GM19240 (cell line): ENCODE results near the gene ITGA6.

Source experiments
- DNase-seq: peaks from one replicate; pipeline ENCODE4 v3.0.0; 2011; ENCODE audit warnings: low spot score; ENCODE audit not compliant: insufficient read length

ITGA6 gene

DNA sequence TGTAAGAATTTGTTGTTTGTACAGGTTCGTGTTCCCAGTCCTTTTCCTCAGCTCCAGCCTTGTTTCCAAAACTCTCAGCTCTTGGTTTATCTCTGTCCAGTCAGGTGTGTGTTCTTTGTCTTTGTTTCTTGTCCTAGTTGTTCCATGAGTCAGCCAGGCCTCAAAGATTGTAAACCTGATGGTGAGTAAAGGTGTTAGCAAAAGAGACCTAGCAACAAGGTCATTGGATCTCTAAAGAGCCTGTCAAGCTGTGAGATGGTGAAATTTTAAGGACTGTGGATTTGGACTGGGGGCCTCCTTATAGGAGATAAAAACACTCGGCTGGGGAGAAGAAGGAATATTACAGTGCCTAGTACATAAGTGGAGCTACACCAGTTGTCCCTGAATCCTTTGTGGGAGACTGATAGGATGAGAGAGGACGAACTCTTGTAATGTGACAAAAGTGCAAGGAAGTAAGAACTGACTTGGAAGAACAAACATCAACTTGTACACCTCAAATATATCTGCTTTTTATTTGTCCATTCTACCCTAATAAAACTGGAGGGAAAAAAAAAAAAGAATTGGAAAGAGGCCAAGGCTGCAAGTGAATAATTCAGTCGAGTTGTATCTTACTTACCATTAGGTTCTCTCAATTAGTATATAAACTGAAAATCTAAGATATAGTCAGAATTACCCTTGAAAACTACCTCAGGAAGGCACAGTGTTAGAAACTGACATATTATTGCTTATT lies 37.2 kb downstream of the ITGA6 start:
- no peak for DNase-seq

DNA sequence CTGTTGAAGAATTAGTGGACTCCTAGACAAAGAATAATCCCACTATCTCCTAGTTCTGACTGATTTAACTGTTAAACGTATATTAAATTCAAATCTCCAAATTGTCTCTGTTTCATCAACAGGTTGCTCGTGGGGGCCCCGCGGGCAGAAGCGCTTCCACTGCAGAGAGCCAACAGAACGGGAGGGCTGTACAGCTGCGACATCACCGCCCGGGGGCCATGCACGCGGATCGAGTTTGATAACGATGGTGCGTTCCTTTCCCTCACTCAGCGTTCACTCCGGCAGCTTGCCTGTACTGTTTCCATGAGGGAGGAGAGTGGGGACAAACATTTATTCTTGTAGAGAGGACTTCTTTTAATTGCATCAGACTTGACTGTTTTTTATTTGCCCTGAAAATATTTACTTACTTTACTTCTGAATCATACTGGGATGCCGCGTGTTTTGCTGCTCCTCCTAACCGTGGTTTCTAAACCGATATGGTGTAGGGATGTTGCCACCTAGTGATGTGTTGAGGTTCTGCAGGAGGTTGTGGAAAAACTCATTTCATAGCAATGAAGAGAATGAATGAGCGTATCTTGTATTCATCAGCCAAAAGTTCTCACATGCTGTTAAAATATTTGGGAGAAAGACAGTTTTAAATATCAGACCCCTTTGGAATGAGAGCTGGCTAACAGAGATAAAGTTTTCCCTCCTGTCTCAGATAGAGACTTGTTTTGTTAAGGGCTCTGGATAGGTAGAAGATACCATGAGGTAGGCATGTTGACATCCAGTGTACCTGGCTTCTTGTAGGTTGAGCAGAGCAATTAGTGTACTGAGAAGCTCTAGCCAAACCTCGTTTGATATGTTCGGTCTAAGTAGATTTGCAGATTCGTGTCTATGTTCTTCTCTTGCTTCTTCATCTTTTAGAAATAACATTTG lies 38.3 kb downstream of the ITGA6 start:
- DNase-seq: peak; percentile 10

- no peak for DNase-seq
Measured at GRCh38 chr2:172467382-172467781, 40.0 kb downstream of the ITGA6 start.

DNA sequence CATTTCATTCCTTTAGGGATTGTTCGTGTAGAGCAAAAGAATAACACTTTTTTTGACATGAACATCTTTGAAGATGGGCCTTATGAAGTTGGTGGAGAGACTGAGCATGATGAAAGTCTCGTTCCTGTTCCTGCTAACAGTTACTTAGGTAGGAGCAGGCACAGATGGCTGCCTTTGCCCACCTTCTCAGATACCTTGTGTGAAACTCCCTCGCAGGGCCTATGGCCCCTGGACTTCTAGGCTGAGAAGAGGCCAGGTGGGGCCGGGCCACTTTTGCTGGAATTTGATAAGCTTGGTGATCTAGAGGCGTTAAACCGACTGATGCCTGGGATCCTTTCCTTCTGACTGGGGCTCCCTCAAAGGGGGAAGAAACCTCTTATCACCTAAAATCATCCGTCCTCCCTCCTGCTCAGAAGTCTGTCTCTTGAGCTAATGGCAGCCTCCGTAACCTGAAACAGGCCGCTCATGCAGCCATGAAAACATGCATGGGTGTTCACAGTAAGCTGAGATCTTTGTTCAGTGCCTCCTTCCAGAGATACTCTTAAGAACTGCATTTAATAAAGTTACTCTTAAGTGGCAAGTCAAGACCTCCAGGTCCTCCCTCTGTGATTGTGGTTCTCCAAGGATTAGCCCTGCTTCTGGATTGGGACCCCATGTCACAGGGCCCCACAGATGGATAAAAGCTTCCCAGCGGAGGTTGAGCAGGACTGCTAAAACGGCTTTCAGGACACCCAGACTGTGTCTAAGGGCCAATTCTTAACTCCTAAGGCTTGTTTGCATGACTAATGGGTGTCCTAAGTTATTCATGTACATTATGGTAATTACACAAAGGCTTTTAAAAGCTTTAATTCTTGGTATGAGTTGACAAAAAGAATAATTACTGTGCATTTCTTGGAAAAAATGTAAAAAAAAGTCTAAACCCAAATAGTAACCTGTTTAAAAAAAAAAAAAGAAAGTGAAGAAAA lies 43.9 kb downstream of the ITGA6 start:
- no peak for DNase-seq

DNA sequence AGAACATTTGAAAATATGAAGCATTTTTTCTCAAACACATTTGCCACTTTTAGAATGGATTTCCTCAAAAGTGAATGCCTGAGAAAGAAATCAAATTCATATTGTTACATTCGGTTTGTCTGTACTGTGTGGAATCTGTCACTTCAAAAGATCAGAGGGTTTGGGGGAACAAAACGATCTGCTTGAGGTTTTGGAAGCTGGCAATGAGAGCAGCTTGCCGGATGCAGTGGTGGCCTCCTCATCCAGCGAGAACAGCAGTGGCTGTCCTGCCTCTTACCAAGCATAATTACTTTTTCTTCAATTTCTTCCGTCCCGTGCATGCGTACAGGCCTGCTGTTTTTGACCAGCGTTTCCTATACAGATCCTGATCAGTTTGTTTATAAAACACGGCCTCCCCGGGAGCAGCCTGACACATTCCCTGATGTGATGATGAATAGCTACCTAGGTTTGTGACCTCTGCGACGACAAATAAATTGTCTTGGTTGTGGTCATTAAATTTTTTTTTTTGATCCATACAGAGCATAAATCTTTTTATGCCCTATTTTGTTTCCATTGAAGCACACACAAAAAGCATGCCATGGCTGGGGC lies 45.2 kb downstream of the ITGA6 start:
- no peak for DNase-seq

GRCh38 chr2:172473167-172473566 lies 45.8 kb downstream of the ITGA6 start:
- no peak for DNase-seq

GRCh38 chr2:172478353-172478752 lies 51.0 kb downstream of the ITGA6 start:
- DNase-seq: no peak

- DNase-seq: no peak
Measured at GRCh38 chr2:172480301-172481218, 53.2 kb downstream of the ITGA6 start.

DNA sequence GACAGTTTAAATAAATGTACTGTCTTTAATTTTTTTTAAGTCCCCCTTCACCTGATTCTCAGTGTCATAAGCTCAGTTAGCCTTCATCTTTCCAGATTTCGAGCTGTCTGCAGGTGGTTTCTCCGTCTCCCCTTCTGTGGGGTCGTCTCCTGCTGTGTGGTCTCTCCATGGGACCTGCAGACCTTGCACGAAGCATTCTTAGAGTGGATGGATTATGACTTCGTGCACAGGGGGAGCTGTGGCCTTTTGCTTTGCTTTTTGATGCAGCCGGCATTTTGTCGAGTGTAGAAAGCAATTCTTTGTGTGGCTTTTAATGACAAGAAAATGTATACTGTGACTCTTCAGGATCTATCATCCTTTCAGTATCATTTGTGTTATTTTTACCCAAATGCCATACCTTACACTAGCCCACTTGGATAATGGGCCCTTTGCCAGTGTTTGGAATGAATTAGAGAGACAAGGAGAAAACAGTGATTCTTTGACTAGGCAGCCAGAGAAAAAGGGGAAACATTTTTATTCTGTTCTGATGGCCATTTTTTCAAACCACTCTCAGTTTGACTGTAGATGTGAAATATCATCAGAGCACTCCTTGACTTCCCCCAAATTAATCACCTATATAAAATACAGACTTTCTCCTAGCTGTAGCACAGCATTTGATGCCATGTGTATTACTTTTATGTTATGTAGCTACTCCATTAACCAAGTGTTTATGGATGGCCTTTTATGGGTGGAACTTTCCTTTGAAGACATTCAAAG lies 54.3 kb downstream of the ITGA6 start:
- no peak for DNase-seq

- DNase-seq: no peak
Measured at GRCh38 chr2:172484253-172484652, 56.9 kb downstream of the ITGA6 start.

GRCh38 chr2:172484706-172485105 lies 57.3 kb downstream of the ITGA6 start:
- DNase-seq: no peak

DNA sequence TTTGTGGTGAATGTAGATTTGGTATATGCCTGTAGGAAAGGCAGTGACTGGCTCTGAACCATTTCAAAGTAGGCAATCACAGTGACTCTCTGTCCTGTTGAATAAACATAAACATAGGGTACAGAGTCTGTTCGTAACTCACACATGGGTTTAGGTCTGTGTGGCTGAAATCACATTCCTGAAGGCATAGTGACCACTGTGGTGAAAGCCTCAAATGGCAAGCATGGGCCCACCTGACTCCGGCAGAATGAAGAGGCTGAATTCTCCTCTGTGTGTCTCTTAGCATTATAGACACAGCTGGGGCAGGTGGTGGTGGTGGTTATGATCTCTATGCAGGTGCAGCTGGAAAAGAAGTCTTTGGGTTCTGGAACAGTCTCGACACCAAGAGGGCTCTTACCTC lies 61.2 kb downstream of the ITGA6 start:
- DNase-seq: no peak

DNA sequence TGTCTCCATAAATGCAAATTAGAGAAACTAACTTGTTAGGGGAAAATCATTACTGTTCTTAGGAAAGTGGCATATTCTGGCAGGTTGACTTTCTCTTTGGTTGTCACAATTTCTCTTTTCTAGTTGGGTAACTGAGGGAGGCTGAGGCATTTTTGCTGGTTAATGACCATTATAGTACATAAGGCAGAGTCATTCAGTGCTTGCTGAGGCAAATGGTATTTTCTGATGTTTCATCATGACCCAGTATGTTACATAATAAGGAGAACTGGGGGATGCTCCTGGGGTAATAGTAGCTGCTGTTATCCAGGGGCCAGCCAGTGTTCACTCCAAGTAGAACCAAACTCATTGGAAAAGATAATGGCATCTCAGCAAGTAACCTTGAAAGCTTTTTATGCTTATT lies 62.3 kb downstream of the ITGA6 start:
- DNase-seq: no peak

- no peak for DNase-seq
Measured at GRCh38 chr2:172496160-172496608, 68.8 kb downstream of the ITGA6 start.

GRCh38 chr2:172507199-172507598 lies 79.8 kb downstream of the ITGA6 start:
- DNase-seq: no peak

GRCh38 chr2:172510088-172510487 lies 82.7 kb downstream of the ITGA6 start:
- DNase-seq: no peak

GRCh38 chr2:172510548-172510947 lies 83.2 kb downstream of the ITGA6 start:
- DNase-seq: no peak

DNA sequence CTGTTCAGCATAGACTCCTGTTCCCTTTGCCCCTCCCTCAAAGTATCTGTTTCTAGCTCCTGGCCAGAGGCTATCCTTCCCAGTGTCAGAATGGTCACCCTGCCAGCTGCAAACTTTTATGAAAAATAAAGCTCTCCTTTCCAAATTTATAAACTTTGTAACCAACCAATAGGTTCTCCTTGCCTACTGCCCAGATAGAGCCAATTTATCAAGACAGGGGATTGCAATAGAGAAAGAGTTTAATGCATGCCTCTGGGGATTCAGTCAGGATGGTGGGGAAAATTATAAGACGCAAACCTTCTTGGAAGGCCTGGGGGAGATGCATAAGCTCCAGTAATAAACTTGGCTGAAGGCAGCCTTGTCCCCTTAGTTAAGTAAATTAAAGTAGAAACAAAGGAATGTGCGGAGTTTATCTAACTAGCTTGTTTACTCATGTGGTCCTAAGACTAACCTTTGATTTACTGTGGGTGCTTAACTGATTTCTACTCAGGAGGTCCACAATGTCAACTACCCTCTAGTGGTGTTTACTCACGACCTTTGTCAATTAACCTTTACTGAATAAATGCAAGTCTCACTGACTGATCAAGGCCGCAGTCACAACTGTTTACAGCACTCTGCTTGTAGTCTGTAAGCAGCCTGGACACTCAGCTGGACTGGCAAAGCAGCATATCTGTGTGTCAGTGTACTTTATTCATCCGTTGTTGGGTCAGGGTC lies 85.6 kb downstream of the ITGA6 start:
- no peak for DNase-seq

DNA sequence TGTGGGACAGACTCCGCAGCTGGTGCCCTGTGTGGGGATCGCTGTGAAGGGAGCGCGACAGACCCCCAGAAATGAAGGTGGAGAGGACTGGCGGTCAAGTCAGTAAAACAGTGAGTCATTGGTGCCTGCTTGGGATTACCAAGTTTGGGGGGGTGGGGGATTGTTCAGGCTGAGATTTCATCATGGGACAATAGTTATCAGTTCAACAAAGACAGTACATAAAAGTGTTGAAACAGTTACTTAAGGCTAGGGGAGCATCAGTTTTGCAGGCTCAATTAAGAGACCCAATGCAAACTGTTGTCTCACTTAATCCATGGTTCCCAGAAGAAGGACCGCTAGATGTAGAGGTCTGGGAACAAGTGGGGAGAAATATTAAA lies 86.1 kb downstream of the ITGA6 start:
- no peak for DNase-seq
